ENCODE measurements around the gene GTPBP6.
"Not testable (repeated sequence)": the region's sequence is repeated elsewhere in the genome, so short reads cannot be mapped to it uniquely, and the experiment has no call there.

GTPBP6 gene

GRCh38 chrX:352181-352580 lies 33.6 kb upstream of the GTPBP6 start:
- no peak for DNase-seq (ENCODE audit: extremely low read depth, insufficient read length)
- H3K36me3 ChIP-seq (ENCODE audit: control insufficient read depth, insufficient read depth, low read length) = no peaks in the 10 kb centered on the region
- no peak overlapping the region for H3K4me3 ChIP-seq (replicated peaks; ENCODE audit: low read depth, low read length)
- TF ChIP-seq CTCF (IDR thresholded peaks at IDR 0.05; ENCODE audit: insufficient read depth, low read length, poor library complexity, severe bottlenecking) = no peak
- no peaks in the 10 kb centered on the region for H3K27me3 ChIP-seq (replicated peaks; ENCODE audit: control insufficient read depth, insufficient read depth, low read length)

GRCh38 chrX:351736-352135 lies 33.1 kb upstream of the GTPBP6 start:
- DNase-seq (ENCODE audit: extremely low read depth, insufficient read length) = no peak
- no peaks in the 10 kb centered on the region for H3K36me3 ChIP-seq (ENCODE audit: control insufficient read depth, insufficient read depth, low read length)
- TF ChIP-seq CTCF (IDR thresholded peaks at IDR 0.05; ENCODE audit: insufficient read depth, low read length, poor library complexity, severe bottlenecking) = no peak
- H3K27me3 ChIP-seq (replicated peaks; ENCODE audit: control insufficient read depth, insufficient read depth, low read length) = no peaks in the 10 kb centered on the region
- no peak overlapping the region for H3K4me3 ChIP-seq (replicated peaks; ENCODE audit: low read depth, low read length)

- DNase-seq (ENCODE audit: extremely low read depth, insufficient read length); H3K27me3 ChIP-seq (replicated peaks; ENCODE audit: control insufficient read depth, insufficient read depth, low read length); H3K36me3 ChIP-seq (ENCODE audit: control insufficient read depth, insufficient read depth, low read length); H3K4me3 ChIP-seq (replicated peaks; ENCODE audit: low read depth, low read length): not testable (repeated sequence)
Observed at GRCh38 chrX:351324-351641, 32.7 kb upstream of the GTPBP6 start.

- no peak for TF ChIP-seq CTCF (IDR thresholded peaks at IDR 0.05; ENCODE audit: insufficient read depth, low read length, poor library complexity, severe bottlenecking)
- H3K27me3 ChIP-seq (replicated peaks; ENCODE audit: control insufficient read depth, insufficient read depth, low read length) = no peaks in the 10 kb centered on the region
- no peak for DNase-seq (ENCODE audit: extremely low read depth, insufficient read length)
- H3K4me3 ChIP-seq (replicated peaks; ENCODE audit: low read depth, low read length) = no peak overlapping the region
- H3K36me3 ChIP-seq (ENCODE audit: control insufficient read depth, insufficient read depth, low read length) = no peaks in the 10 kb centered on the region
Observed at GRCh38 chrX:350534-351323, 32.1 kb upstream of the GTPBP6 start.

GRCh38 chrX:350148-350533 lies 31.5 kb upstream of the GTPBP6 start:
- H3K27me3 ChIP-seq (replicated peaks; ENCODE audit: control insufficient read depth, insufficient read depth, low read length) = no peaks in the 10 kb centered on the region
- H3K36me3 ChIP-seq (ENCODE audit: control insufficient read depth, insufficient read depth, low read length) = no peaks in the 10 kb centered on the region
- DNase-seq (ENCODE audit: extremely low read depth, insufficient read length) = no peak
- H3K4me3 ChIP-seq (replicated peaks; ENCODE audit: low read depth, low read length) = no peak overlapping the region
- TF ChIP-seq CTCF (IDR thresholded peaks at IDR 0.05; ENCODE audit: insufficient read depth, low read length, poor library complexity, severe bottlenecking) = no peak

- DNase-seq (ENCODE audit: extremely low read depth, insufficient read length) = no peak
- no peaks in the 10 kb centered on the region; the same call in 1 of the 2 replicates for H3K36me3 ChIP-seq (ENCODE audit: control insufficient read depth, insufficient read depth, low read length)
- H3K4me3 ChIP-seq (replicated peaks; ENCODE audit: low read depth, low read length) = no peak overlapping the region
- TF ChIP-seq CTCF (IDR thresholded peaks at IDR 0.05; ENCODE audit: insufficient read depth, low read length, poor library complexity, severe bottlenecking) = no peak
- H3K27me3 ChIP-seq (replicated peaks; ENCODE audit: control insufficient read depth, insufficient read depth, low read length) = no peaks in the 10 kb centered on the region
Observed at GRCh38 chrX:349702-350101, 31.1 kb upstream of the GTPBP6 start.
